ENCODE measurements around the gene TXLNG.

- TF ChIP-seq, protein P1, sequence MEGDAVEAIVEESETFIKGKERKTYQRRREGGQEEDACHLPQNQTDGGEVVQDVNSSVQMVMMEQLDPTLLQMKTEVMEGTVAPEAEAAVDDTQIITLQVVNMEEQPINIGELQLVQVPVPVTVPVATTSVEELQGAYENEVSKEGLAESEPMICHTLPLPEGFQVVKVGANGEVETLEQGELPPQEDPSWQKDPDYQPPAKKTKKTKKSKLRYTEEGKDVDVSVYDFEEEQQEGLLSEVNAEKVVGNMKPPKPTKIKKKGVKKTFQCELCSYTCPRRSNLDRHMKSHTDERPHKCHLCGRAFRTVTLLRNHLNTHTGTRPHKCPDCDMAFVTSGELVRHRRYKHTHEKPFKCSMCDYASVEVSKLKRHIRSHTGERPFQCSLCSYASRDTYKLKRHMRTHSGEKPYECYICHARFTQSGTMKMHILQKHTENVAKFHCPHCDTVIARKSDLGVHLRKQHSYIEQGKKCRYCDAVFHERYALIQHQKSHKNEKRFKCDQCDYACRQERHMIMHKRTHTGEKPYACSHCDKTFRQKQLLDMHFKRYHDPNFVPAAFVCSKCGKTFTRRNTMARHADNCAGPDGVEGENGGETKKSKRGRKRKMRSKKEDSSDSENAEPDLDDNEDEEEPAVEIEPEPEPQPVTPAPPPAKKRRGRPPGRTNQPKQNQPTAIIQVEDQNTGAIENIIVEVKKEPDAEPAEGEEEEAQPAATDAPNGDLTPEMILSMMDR (IDR thresholded peaks at IDR 0.05) = no peak
- TF ChIP-seq EZH2phosphoT487 (IDR thresholded peaks at IDR 0.05) = no peak
- TF ChIP-seq EZH2 (IDR thresholded peaks at IDR 0.05) = no peak
Observed at GRCh38 chrX:16845686-16846085, 59.4 kb downstream of the TXLNG start.
